ENCODE measurements around the gene PLEKHA8.
"Not testable (repeated sequence)": the region's sequence is repeated elsewhere in the genome, so short reads cannot be mapped to it uniquely, and the experiment has no call there.

PLEKHA8 gene

DNA sequence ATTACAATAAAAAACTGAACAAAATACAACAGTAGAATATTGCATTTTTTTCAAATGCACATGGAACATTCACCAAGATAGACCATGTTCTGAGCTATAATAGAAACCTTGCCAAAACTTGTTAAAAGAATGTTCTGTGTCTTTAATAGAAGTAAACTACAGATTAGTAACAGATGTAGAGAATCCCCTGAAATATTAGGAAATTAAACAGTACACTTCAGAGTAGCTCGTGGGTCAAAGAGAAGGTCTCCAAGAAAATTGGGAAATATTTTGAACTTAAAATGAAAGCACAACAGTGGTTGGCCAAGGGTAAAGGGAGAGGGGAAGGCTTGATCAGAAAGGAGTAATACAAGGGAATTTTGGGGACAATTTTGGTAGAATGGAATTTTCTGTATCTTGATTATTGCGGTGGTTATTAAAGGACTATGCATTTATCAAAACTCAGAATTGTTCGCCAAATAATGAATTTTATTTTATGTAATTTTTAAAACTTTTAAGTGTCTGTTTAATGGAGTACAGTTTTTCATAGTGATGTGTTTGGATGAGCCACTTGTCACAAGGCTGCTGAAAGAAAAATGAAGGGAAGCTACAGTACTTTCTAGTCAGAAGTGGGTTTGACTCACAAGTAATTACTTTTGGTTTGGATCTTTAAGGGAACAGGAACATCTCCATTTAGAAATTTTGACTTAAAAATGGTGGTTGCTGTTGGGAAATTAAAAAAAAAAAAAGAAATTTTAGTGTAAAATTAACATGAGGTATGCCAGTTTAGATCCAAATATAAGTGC, 10.2 kb downstream of the PLEKHA8 start:
- H3K79me2 ChIP-seq (ENCODE audit: control insufficient read depth, insufficient read depth, low read length, unreplicated experiment) = peaks cover 3% of the 10 kb centered on the region
- no peaks in the 10 kb centered on the region for H3K36me3 ChIP-seq (ENCODE audit: insufficient read depth, low read length)
- peak overlapping the region; percentile 37 for H3K4me3 ChIP-seq (ENCODE audit: low read depth, low read length)
- no peaks in the 10 kb centered on the region for H3K27me3 ChIP-seq (ENCODE audit: insufficient read depth, low read length)
- H3K4me1 ChIP-seq (ENCODE audit: control insufficient read depth, insufficient read depth, low read length, unreplicated experiment) = peaks cover 8% of the 10 kb centered on the region
- peak overlapping the region; percentile 82 for H2AFZ ChIP-seq (ENCODE audit: low read length, unreplicated experiment)
- peak overlapping the region; percentile 11; the same call in 1 of the 2 replicates for H3K27ac ChIP-seq (ENCODE audit: low read depth, low read length)

DNA sequence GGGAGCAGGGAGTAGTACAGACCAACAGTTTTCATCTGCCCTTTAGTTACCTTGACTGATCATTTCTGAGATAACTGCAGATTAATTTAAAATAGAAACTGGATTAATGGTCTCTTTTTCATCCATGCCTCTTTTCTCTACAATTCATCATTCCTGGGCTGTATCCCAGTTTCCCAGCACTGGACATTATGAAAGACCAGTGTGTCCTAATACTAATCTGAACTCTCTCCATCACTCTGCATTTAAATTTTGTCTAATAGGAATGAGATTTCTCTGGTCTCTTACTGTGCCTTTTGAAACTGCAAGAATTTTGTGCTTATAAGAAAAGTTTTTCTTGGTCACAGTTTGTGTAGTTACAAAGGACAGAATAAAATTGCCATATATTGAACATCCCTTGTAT, 12.7 kb downstream of the PLEKHA8 start:
- Histone ChIP-seq H3K27ac (ENCODE audit: low read depth, low read length) (no peak overlapping the region), H3K4me1 (ENCODE audit: control insufficient read depth, insufficient read depth, low read length, unreplicated experiment) (peaks cover 8% of the 10 kb centered on the region), H3K79me2 (ENCODE audit: control insufficient read depth, insufficient read depth, low read length, unreplicated experiment) (no peaks in the 10 kb centered on the region), H2AFZ (ENCODE audit: low read length, unreplicated experiment) (no peak overlapping the region), H3K36me3 (ENCODE audit: insufficient read depth, low read length) (no peaks in the 10 kb centered on the region), H3K27me3 (ENCODE audit: insufficient read depth, low read length) (no peaks in the 10 kb centered on the region), H3K4me3 (ENCODE audit: low read depth, low read length) (no peak overlapping the region)

DNA sequence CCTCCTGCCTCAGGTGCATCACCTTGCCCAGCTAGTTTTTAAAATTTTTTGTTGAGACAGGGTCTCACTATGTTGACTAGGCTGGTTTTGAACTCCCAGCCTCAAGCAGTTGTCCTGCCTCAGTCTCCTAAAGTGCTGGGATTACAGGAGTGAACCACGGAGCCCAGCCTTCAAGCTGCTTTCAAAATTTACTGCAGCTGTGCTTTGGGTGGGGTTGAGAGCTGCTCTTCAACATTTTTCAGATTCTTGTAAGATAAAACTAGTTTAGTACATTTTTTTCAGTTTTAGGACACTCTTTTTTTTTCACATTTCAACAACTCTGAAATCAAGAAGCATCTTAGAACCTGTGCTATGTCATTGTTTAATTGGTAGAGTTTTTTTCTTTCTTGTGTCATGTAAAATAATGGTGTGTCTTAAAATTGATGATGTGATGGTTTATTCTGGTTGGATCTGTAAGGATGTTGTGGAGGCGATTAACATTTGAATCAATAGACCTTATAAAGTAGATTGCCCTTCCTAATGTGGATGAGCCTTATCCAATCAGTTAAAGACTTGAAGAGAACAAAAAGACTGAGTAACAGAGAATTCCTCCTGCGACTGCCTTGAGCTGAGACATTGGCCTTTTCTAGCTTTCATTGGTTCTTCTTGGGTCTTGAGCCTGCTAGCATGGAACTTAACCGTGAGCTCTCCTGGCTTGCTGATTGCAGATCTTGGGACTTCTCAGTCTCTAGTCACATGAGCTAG, 13.5 kb downstream of the PLEKHA8 start:
- H2AFZ ChIP-seq (ENCODE audit: low read length, unreplicated experiment) = no peak overlapping the region
- no peaks in the 10 kb centered on the region for H3K79me2 ChIP-seq (ENCODE audit: control insufficient read depth, insufficient read depth, low read length, unreplicated experiment)
- peaks cover 8% of the 10 kb centered on the region for H3K4me1 ChIP-seq (ENCODE audit: control insufficient read depth, insufficient read depth, low read length, unreplicated experiment)
- no peaks in the 10 kb centered on the region for H3K27me3 ChIP-seq (ENCODE audit: insufficient read depth, low read length)
- H3K27ac ChIP-seq (ENCODE audit: low read depth, low read length) = no peak overlapping the region
- H3K4me3 ChIP-seq (ENCODE audit: low read depth, low read length) = no peak overlapping the region
- H3K36me3 ChIP-seq (ENCODE audit: insufficient read depth, low read length) = no peaks in the 10 kb centered on the region

DNA sequence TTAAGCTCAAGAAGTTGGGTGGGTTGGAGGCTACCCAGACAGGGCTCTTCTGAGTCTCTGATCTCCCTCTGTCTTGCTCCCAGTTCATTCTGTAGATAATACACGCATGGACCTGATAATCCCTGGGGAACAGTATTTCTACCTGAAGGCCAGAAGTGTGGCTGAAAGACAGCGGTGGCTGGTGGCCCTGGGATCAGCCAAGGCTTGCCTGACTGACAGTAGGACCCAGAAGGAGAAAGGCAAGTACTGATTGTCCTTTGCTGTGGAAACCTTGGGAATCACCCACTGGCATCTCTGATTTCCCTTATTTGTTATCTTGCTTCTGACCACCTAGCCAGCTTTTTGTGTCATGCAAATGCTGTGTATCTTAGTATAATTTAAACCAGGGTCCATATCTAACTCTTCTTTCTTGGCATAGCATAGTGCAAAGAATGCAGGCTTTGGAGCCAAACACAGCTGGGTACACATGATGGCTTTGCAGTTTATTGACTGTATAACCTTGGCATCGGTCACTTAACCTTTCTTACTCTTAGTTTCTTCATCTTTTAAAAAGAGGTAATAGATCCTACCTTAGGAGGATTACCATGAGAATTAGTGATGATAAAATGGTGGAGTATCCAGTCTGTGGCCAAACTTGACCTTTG, 18.0 kb downstream of the PLEKHA8 start:
- H3K4me3 ChIP-seq (ENCODE audit: low read depth, low read length) = no peak overlapping the region
- H3K27me3 ChIP-seq (ENCODE audit: insufficient read depth, low read length) = no peaks in the 10 kb centered on the region
- H3K79me2 ChIP-seq (ENCODE audit: control insufficient read depth, insufficient read depth, low read length, unreplicated experiment) = no peaks in the 10 kb centered on the region
- H3K4me1 ChIP-seq (ENCODE audit: control insufficient read depth, insufficient read depth, low read length, unreplicated experiment) = no peaks in the 10 kb centered on the region
- H3K36me3 ChIP-seq (ENCODE audit: insufficient read depth, low read length) = no peaks in the 10 kb centered on the region
- no peak overlapping the region for H2AFZ ChIP-seq (ENCODE audit: low read length, unreplicated experiment)
- H3K27ac ChIP-seq (ENCODE audit: low read depth, low read length) = no peak overlapping the region

DNA sequence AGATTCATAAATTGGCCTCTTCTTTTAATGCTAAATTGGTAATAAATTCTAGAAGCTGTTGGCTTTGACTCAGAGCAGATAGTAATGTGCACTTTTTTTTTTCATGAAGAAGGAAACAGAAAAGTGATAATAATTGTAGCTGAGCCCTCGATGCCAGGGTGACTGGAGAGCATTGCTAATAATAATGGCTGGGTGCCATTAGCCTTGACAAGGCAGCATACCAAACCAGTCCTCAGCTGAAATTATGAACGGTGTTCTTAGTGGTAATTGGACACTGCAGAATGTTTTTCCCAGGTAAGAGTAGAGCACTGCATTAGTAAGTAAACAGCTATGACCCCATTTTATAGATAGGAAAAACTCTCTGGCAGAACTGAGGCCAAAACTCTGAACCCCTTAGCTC, 18.9 kb downstream of the PLEKHA8 start:
- Histone ChIP-seq H3K4me3 (ENCODE audit: low read depth, low read length) (no peak overlapping the region), H3K36me3 (ENCODE audit: insufficient read depth, low read length) (no peaks in the 10 kb centered on the region), H3K79me2 (ENCODE audit: control insufficient read depth, insufficient read depth, low read length, unreplicated experiment) (no peaks in the 10 kb centered on the region)

DNA sequence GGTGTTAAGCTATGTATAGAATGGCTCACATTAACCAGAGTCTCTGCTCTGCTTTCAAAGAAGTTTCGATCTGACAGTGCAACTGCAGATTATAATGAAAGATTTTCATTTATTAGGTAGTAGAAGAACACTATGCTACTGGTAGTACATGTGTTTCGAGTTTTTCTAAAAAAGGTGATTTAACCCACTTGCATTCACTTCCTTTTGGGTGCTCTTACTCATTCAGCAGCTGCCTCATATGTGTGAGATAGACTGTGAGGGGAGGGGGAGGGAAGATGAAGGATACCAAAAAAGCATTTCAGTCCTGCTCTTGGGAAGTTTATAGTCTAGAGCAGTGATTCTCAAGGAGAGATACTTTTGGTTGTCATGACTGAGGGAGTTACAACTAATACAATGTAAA, 20.4 kb downstream of the PLEKHA8 start:
- Histone ChIP-seq H3K27ac (ENCODE audit: low read depth, low read length) (no peak overlapping the region), H3K4me3 (ENCODE audit: low read depth, low read length) (no peak overlapping the region), H3K36me3 (ENCODE audit: insufficient read depth, low read length) (no peaks in the 10 kb centered on the region), H3K27me3 (ENCODE audit: insufficient read depth, low read length) (no peaks in the 10 kb centered on the region), H3K79me2 (ENCODE audit: control insufficient read depth, insufficient read depth, low read length, unreplicated experiment) (no peaks in the 10 kb centered on the region), H3K4me1 (ENCODE audit: control insufficient read depth, insufficient read depth, low read length, unreplicated experiment) (no peaks in the 10 kb centered on the region), H2AFZ (ENCODE audit: low read length, unreplicated experiment) (no peak overlapping the region)

More for the DNA sequence above, 18.9 kb downstream of the PLEKHA8 start:
- Histone ChIP-seq H3K27me3 (ENCODE audit: insufficient read depth, low read length) (no peaks in the 10 kb centered on the region), H3K27ac (ENCODE audit: low read depth, low read length) (no peak overlapping the region), H3K4me1 (ENCODE audit: control insufficient read depth, insufficient read depth, low read length, unreplicated experiment) (no peaks in the 10 kb centered on the region), H2AFZ (ENCODE audit: low read length, unreplicated experiment) (no peak overlapping the region)

DNA sequence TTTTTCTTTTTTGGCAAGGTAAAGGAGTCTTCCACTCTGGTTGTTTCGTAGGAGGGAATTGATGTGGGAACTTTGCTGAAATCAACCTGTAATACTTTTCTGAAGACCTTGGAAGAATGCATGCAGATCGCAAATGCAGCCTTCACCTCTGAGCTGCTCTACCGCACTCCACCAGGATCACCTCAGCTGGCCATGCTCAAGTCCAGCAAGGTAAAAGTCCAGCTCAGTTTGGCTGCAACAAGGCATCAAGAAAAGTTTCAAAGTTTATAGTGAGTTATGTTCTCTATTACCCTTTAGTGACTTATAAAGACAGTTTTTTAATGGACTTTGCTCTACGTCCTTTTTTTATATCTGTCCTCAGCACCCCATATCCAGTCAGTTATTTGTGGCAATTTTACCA, 21.0 kb downstream of the PLEKHA8 start:
- H3K36me3 ChIP-seq (ENCODE audit: insufficient read depth, low read length) = no peaks in the 10 kb centered on the region
- no peaks in the 10 kb centered on the region for H3K27me3 ChIP-seq (ENCODE audit: insufficient read depth, low read length)
- H2AFZ ChIP-seq (ENCODE audit: low read length, unreplicated experiment) = no peak overlapping the region
- no peak overlapping the region for H3K4me3 ChIP-seq (ENCODE audit: low read depth, low read length)
- H3K79me2 ChIP-seq (ENCODE audit: control insufficient read depth, insufficient read depth, low read length, unreplicated experiment) = no peaks in the 10 kb centered on the region
- no peaks in the 10 kb centered on the region for H3K4me1 ChIP-seq (ENCODE audit: control insufficient read depth, insufficient read depth, low read length, unreplicated experiment)
- H3K27ac ChIP-seq (ENCODE audit: low read depth, low read length) = no peak overlapping the region

DNA sequence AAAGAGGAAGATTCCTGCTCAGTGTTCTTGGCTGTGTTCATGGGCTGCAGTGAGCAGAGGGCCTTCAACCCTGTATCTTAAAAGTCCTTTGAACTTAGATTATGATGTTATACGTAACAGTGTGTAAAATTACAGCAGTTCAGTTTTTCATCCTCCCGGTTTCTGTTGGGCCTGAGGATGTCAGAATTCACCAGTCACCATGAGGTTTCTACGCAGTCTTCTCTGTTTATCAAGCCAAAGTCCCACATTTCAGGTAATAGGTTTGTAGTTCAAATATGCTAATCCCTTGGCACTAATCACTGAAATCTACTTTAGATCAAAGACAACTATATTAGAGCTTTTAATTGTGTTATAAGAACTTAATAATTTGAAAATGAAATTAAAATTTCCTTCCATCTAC, 24.9 kb downstream of the PLEKHA8 start:
- Histone ChIP-seq H3K4me1 (ENCODE audit: control insufficient read depth, insufficient read depth, low read length, unreplicated experiment) (no peaks in the 10 kb centered on the region), H3K79me2 (ENCODE audit: control insufficient read depth, insufficient read depth, low read length, unreplicated experiment) (no peaks in the 10 kb centered on the region), H3K4me3 (ENCODE audit: low read depth, low read length) (no peak overlapping the region), H3K27ac (ENCODE audit: low read depth, low read length) (no peak overlapping the region), H2AFZ (ENCODE audit: low read length, unreplicated experiment) (no peak overlapping the region), H3K36me3 (ENCODE audit: insufficient read depth, low read length) (peaks cover 10% of the 10 kb centered on the region), H3K27me3 (ENCODE audit: insufficient read depth, low read length) (no peaks in the 10 kb centered on the region)

DNA sequence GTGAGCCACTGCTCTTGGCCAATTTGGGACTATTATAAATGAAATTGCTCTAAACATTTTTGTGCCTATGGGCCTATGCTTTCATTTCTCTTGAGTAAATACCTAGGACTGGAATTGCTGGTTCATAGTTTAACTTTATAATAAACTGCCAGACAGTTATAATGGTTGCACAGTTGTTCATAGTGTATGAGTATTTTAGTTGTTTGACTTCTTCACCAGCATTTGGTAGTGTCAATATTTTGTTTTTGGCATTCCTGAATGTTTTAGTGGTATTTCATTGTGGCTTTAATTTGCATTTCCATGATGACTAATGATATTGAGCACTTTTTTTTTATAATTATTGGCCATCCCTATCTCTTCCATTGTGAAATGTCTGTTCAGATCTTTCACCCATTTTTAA, 29.5 kb downstream of the PLEKHA8 start:
- Histone ChIP-seq H3K79me2 (ENCODE audit: control insufficient read depth, insufficient read depth, low read length, unreplicated experiment) (no peaks in the 10 kb centered on the region), H2AFZ (ENCODE audit: low read length, unreplicated experiment) (no peak overlapping the region), H3K4me1 (ENCODE audit: control insufficient read depth, insufficient read depth, low read length, unreplicated experiment) (no peaks in the 10 kb centered on the region), H3K27me3 (ENCODE audit: insufficient read depth, low read length) (no peaks in the 10 kb centered on the region), H3K4me3 (ENCODE audit: low read depth, low read length) (no peak overlapping the region), H3K36me3 (ENCODE audit: insufficient read depth, low read length) (peaks cover 17% of the 10 kb centered on the region), H3K27ac (ENCODE audit: low read depth, low read length) (no peak overlapping the region)

DNA sequence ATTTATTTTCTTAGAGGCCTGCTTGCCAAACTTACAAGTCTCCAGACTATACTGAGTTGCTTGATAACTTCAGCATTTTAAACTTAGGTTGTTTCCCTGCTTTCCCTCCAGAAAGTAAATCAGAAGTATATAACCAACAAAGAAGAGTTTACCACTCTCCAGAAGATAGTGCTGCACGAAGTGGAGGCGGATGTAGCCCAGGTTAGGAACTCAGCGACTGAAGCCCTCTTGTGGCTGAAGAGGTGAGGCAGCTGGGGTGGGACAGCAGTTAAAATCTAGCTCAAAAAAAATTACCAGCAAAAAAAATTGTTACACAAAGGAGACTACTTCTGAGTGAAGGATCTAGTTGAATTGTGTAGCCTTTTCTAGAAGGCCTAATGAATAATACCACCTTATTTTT, 33.6 kb downstream of the PLEKHA8 start:
- H3K4me3 ChIP-seq (ENCODE audit: low read depth, low read length); H2AFZ ChIP-seq (ENCODE audit: low read length, unreplicated experiment); H3K27ac ChIP-seq (ENCODE audit: low read depth, low read length); H3K27me3 ChIP-seq (ENCODE audit: insufficient read depth, low read length); H3K79me2 ChIP-seq (ENCODE audit: control insufficient read depth, insufficient read depth, low read length, unreplicated experiment); H3K4me1 ChIP-seq (ENCODE audit: control insufficient read depth, insufficient read depth, low read length, unreplicated experiment): not testable (repeated sequence)
- H3K36me3 ChIP-seq (ENCODE audit: insufficient read depth, low read length) = peaks cover 12% of the 10 kb centered on the region

All from ACC112 (cell line).